Measurements from ENCODE around the gene CCZ1B.
A peak's percentile ranks its signal among the peaks of the same experiment; 100 is the strongest.
"Not testable (repeated sequence)": the region's sequence is repeated elsewhere in the genome, so short reads cannot be mapped to it uniquely, and the experiment has no call there.

CCZ1B gene

GRCh38 chr7:6826151-6826550, at the start of gene CCZ1B:
Gene CCZ1B (minus strand): TSS chr7:6826275. CDS start chr7:6826197, 78 bp downstream.
- Histone ChIP-seq H3K4me3 (ENCODE audit: low read depth in 1 of 2, low read length in 1 of 2) (peak within 1 kb of the TSS; percentile 67 to 68), H3K36me3 (peaks cover 25% of the 10 kb centered on the region), H3K27me3 (peaks cover 39% of the 10 kb centered on the region), H3K27ac (peak within 1 kb of the TSS; percentile 79)
- not testable (repeated sequence) for H3K9me3 ChIP-seq; H3K4me1 ChIP-seq (ENCODE audit: control insufficient read depth in 1 of 2, insufficient read depth in 1 of 2, low read depth in 1 of 2, low read length in 1 of 2)

DNA sequence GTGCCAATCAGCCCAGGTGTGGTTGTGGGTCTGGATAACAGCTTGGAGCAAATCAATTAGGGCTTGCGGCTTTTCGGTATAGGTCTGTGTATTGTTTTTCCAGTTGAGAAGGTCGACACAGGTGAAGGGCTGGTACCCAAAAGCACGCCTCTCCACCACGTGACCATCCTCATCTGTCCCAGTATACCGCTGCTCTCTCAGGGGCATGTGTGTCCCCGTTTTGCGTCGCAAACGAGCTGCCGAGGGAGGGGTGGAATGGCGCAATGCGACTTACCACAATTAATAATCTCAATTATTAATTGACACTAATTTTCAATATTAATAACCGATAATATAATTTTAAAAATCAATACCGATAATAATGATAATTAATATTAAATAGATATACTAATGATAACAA, 48.9 kb upstream of the CCZ1B start:
- not testable (repeated sequence) for H3K36me3 ChIP-seq; H3K4me3 ChIP-seq (ENCODE audit: low read depth in 1 of 2, low read length in 1 of 2); H3K27ac ChIP-seq; H3K27me3 ChIP-seq; H3K9me3 ChIP-seq; H3K4me1 ChIP-seq (ENCODE audit: control insufficient read depth in 1 of 2, insufficient read depth in 1 of 2, low read depth in 1 of 2, low read length in 1 of 2)

- not testable (repeated sequence) for H3K36me3 ChIP-seq; H3K9me3 ChIP-seq; H3K27ac ChIP-seq; H3K4me1 ChIP-seq (ENCODE audit: control insufficient read depth in 1 of 2, insufficient read depth in 1 of 2, low read depth in 1 of 2, low read length in 1 of 2); H3K27me3 ChIP-seq; H3K4me3 ChIP-seq (ENCODE audit: low read depth in 1 of 2, low read length in 1 of 2)
Observed at GRCh38 chr7:6872246-6872945, 46.3 kb upstream of the CCZ1B start.

DNA sequence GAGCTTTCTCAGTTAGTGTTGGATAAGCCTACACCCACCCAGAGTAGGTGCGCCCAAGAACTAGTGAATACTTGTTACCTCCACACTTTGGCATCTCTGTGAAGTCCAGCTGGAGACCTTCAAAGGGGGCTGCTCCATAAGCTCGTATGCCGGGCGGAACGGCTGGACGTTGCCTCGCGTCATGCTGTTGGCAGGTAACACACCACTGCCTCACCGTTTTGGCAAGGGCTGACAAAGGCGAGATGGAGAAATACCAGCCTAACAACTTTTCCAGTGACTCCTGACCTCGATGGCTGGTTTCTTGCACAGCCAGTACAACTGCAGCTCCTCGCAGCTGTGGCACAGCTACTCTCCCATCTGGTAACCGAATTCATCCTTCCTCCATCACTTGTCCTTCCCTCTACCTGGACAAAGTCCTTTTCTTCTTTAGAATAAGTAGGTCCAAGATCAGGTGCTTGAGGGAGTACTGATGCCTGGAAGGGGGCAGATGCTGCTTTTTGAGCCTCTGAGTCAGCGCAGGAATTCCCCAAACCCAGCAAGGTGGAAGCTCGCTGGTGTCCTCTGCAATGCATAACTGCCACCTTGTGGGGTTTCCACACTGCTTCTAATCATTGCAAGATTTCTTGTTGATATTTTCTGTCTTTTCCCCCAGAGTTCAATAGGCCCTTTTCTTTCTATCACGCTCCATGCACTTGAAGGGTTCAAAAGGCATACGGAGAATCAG, 45.5 kb upstream of the CCZ1B start:
- H3K36me3 ChIP-seq; H3K27ac ChIP-seq; H3K9me3 ChIP-seq; H3K4me1 ChIP-seq (ENCODE audit: control insufficient read depth in 1 of 2, insufficient read depth in 1 of 2, low read depth in 1 of 2, low read length in 1 of 2); H3K27me3 ChIP-seq; H3K4me3 ChIP-seq (ENCODE audit: low read depth in 1 of 2, low read length in 1 of 2): not testable (repeated sequence)

GRCh38 chr7:6864751-6865150, 38.7 kb upstream of the CCZ1B start:
- H3K4me3 ChIP-seq (ENCODE audit: low read depth in 1 of 2, low read length in 1 of 2); H3K9me3 ChIP-seq; H3K27ac ChIP-seq; H3K27me3 ChIP-seq; H3K4me1 ChIP-seq (ENCODE audit: control insufficient read depth in 1 of 2, insufficient read depth in 1 of 2, low read depth in 1 of 2, low read length in 1 of 2); H3K36me3 ChIP-seq: not testable (repeated sequence)

DNA sequence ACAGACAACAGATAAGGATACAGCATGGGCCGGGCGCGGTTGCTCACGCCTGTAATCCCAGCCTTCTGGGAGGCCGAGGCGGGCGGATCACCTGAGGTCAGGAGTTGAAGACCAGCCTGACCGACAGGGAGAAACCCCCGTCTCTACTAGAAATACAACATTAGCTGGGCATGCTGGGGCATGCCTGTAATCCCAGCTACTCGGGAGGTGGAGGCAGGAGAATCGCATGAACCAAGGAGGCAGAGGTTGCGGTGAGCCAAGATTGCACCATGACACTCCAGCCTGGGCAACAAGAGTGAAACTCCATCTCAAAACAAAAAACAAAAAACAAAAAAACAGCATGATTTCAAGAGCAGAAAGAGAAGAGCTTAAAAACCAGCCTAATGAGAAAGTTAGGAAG, 38.1 kb upstream of the CCZ1B start:
- H3K4me1 ChIP-seq (ENCODE audit: control insufficient read depth in 1 of 2, insufficient read depth in 1 of 2, low read depth in 1 of 2, low read length in 1 of 2); H3K4me3 ChIP-seq (ENCODE audit: low read depth in 1 of 2, low read length in 1 of 2); H3K27ac ChIP-seq; H3K27me3 ChIP-seq; H3K36me3 ChIP-seq; H3K9me3 ChIP-seq: not testable (repeated sequence)

- not testable (repeated sequence) for H3K36me3 ChIP-seq; H3K4me1 ChIP-seq (ENCODE audit: control insufficient read depth in 1 of 2, insufficient read depth in 1 of 2, low read depth in 1 of 2, low read length in 1 of 2); H3K27ac ChIP-seq
Observed at GRCh38 chr7:6862876-6863275, 36.8 kb upstream of the CCZ1B start.

GRCh38 chr7:6857721-6858314, 31.7 kb upstream of the CCZ1B start:
- not testable (repeated sequence) for H3K4me3 ChIP-seq (ENCODE audit: low read depth in 1 of 2, low read length in 1 of 2); H3K27ac ChIP-seq; H3K9me3 ChIP-seq; H3K36me3 ChIP-seq; H3K4me1 ChIP-seq (ENCODE audit: control insufficient read depth in 1 of 2, insufficient read depth in 1 of 2, low read depth in 1 of 2, low read length in 1 of 2)
- H3K27me3 ChIP-seq = peaks cover 39% of the 10 kb centered on the region
- TF ChIP-seq CTCF (IDR thresholded peaks at IDR 0.05) = peak; percentile 75

More at GRCh38 chr7:6862876-6863275, 36.8 kb upstream of the CCZ1B start:
- not testable (repeated sequence) for H3K4me3 ChIP-seq (ENCODE audit: low read depth in 1 of 2, low read length in 1 of 2); H3K9me3 ChIP-seq; H3K27me3 ChIP-seq

DNA sequence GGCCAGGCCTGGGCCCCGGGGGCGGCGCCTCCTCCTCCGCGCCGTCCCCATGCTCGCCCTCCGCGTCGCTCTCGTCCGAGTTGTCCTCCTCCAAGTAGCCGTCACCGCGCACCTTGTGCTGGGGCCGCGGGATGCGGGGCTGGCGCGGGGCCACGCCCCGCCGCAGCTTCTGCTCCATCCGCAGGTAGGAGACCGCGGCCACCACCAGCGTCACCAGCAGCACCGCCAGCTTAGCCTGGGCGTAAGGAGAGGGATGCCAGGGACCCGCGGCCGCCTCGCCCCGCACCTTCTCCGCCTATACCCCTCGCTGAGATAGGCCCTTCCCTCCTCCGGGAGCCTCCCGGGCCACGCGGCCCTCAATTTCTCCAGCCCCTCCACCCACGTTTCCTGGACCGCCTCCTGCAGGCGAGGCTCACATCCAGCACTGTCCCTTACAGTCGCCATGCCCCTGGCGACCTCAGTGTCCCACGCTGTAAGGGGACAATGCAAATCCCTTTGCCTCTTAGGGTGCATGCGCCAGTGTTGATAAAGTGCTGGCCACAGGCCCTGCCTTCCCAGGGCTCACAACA, 29.6 kb upstream of the CCZ1B start:
- H3K27me3 ChIP-seq = peaks cover 39% of the 10 kb centered on the region
- not testable (repeated sequence) for H3K27ac ChIP-seq; H3K9me3 ChIP-seq; H3K4me1 ChIP-seq (ENCODE audit: control insufficient read depth in 1 of 2, insufficient read depth in 1 of 2, low read depth in 1 of 2, low read length in 1 of 2); H3K4me3 ChIP-seq (ENCODE audit: low read depth in 1 of 2, low read length in 1 of 2); H3K36me3 ChIP-seq

- not testable (repeated sequence) for H3K4me3 ChIP-seq (ENCODE audit: low read depth in 1 of 2, low read length in 1 of 2); H3K27ac ChIP-seq; H3K9me3 ChIP-seq; H3K36me3 ChIP-seq; H3K4me1 ChIP-seq (ENCODE audit: control insufficient read depth in 1 of 2, insufficient read depth in 1 of 2, low read depth in 1 of 2, low read length in 1 of 2)
- peaks cover 39% of the 10 kb centered on the region for H3K27me3 ChIP-seq
Observed at GRCh38 chr7:6854747-6855562, 28.9 kb upstream of the CCZ1B start.

GRCh38 chr7:6853681-6854080, 27.6 kb upstream of the CCZ1B start:
- H3K36me3 ChIP-seq; H3K4me3 ChIP-seq (ENCODE audit: low read depth in 1 of 2, low read length in 1 of 2): not testable (repeated sequence)

DNA sequence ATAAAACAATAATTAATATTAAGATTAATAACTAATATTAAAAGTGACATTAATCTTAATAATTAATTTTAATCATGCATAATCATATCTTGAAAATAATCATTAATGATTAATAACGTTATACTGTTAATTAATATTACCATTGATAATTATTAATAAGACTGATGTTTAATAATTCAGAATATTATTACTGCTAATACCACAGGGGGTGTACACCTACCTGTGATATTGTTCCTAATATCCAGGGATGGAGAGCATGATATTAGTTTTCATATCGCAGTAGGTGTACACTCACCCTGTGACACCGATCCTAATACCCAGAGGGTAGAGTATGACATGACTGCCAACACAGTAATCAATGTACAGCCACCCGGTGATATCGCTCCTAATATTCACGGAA, 23.1 kb upstream of the CCZ1B start:
- not testable (repeated sequence) for H3K9me3 ChIP-seq; H3K36me3 ChIP-seq; H3K4me3 ChIP-seq (ENCODE audit: low read depth in 1 of 2, low read length in 1 of 2); H3K27ac ChIP-seq; H3K4me1 ChIP-seq (ENCODE audit: control insufficient read depth in 1 of 2, insufficient read depth in 1 of 2, low read depth in 1 of 2, low read length in 1 of 2)
- H3K27me3 ChIP-seq = peaks cover 27% of the 10 kb centered on the region

More at GRCh38 chr7:6853681-6854080, 27.6 kb upstream of the CCZ1B start:
- not testable (repeated sequence) for H3K9me3 ChIP-seq; H3K4me1 ChIP-seq (ENCODE audit: control insufficient read depth in 1 of 2, insufficient read depth in 1 of 2, low read depth in 1 of 2, low read length in 1 of 2); H3K27ac ChIP-seq
- H3K27me3 ChIP-seq = peaks cover 39% of the 10 kb centered on the region

Measured in neutrophil (primary cell).